Measurements from ENCODE around the gene DDAH1.

DNA sequence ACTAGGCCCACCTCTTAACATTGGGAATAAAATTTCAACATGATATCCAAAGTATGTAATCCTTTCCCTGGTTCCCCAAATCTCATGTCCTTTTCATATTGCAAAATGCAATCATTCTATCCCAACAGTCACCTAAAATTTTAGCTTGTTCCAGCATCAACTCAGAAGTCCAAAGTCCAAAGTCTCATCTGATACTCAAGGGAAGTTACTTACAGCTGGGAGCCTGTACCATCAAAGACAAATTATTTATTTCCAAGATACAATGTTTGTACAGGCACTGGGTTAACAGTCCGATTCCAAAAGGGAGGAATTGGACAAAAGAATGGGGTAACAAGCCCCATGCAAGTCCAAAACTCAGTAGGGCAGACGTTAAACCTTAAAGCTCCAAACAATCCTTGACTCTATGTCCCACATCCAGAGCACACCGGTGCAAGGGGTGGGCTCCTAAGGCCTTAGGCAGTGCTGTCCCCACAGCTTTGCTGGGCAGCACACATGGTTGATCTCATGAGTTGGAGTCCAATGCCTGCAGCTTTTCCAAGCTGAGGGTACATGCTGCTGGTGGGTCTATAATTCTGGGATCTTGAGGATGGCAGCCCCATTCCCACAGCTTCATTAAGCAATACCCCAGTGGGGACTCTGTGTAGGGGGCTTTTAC is 78.8 kb downstream of the DDAH1 start:
- TF ChIP-seq, protein P1, sequence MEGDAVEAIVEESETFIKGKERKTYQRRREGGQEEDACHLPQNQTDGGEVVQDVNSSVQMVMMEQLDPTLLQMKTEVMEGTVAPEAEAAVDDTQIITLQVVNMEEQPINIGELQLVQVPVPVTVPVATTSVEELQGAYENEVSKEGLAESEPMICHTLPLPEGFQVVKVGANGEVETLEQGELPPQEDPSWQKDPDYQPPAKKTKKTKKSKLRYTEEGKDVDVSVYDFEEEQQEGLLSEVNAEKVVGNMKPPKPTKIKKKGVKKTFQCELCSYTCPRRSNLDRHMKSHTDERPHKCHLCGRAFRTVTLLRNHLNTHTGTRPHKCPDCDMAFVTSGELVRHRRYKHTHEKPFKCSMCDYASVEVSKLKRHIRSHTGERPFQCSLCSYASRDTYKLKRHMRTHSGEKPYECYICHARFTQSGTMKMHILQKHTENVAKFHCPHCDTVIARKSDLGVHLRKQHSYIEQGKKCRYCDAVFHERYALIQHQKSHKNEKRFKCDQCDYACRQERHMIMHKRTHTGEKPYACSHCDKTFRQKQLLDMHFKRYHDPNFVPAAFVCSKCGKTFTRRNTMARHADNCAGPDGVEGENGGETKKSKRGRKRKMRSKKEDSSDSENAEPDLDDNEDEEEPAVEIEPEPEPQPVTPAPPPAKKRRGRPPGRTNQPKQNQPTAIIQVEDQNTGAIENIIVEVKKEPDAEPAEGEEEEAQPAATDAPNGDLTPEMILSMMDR (IDR thresholded peaks at IDR 0.05), result no peak
- TF ChIP-seq, protein P2, sequence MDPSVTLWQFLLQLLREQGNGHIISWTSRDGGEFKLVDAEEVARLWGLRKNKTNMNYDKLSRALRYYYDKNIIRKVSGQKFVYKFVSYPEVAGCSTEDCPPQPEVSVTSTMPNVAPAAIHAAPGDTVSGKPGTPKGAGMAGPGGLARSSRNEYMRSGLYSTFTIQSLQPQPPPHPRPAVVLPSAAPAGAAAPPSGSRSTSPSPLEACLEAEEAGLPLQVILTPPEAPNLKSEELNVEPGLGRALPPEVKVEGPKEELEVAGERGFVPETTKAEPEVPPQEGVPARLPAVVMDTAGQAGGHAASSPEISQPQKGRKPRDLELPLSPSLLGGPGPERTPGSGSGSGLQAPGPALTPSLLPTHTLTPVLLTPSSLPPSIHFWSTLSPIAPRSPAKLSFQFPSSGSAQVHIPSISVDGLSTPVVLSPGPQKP (IDR thresholded peaks at IDR 0.05; ENCODE audit: low read depth, low read length), result no peak
- no peak for TF ChIP-seq MAZ (IDR thresholded peaks at IDR 0.05; ENCODE audit: borderline replicate concordance, low read depth, low read length)
- TF ChIP-seq, protein P3, sequence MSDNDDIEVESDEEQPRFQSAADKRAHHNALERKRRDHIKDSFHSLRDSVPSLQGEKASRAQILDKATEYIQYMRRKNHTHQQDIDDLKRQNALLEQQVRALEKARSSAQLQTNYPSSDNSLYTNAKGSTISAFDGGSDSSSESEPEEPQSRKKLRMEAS (IDR thresholded peaks at IDR 0.05), result no peak
